OCI-LY7 (cell line): ENCODE measurements around the gene LRRC4C.

Experiments
- CTCF ChIP-seq: fragments of 200-600 bp; sonication (generic); conservative IDR thresholded peaks from 2 replicates; pipeline ENCODE4 v1.5.1; 2014; ENCODE audit warnings: mild to moderate bottlenecking, antibody characterized with exemption, low read length, moderate library complexity, mixed read lengths
- EZH2phosphoT487 ChIP-seq: fragments of 200-600 bp; sonication (generic); IDR thresholded peaks from 2 replicates; pipeline ENCODE4 v1.6.1; 2018; ENCODE audit warnings: low read depth, borderline replicate concordance, mild to moderate bottlenecking, mixed run types, antibody characterized with exemption, low read length, moderate library complexity, mixed read lengths

DNA sequence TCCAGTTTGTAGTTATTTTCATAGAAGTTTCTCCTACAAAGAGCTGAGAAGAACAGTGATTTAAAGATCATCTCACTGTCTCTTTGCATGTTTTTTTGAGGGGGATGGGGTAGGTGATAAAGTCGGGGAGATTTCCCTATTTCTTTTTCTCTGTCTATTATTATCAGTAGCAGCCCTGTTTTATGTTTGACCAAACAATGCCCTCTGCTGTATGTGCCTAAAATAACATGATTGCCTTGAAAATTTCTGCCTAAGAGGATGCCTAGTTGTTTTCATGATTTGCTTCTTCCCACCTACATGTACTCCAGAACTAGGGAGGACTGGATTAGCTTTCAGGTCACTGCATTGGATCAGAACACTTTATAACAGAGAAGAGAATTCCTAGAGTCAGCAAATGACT lies 1330.2 kb downstream of the LRRC4C start:
- peak; percentile 28; the same call in 1 of the 2 replicates for TF ChIP-seq CTCF
- no peak for TF ChIP-seq EZH2phosphoT487
